ENCODE results near the gene RAB3IL1.
"Not testable (repeated sequence)": the region's sequence is repeated elsewhere in the genome, so short reads cannot be mapped to it uniquely, and the experiment has no call there.

RAB3IL1 gene

DNA sequence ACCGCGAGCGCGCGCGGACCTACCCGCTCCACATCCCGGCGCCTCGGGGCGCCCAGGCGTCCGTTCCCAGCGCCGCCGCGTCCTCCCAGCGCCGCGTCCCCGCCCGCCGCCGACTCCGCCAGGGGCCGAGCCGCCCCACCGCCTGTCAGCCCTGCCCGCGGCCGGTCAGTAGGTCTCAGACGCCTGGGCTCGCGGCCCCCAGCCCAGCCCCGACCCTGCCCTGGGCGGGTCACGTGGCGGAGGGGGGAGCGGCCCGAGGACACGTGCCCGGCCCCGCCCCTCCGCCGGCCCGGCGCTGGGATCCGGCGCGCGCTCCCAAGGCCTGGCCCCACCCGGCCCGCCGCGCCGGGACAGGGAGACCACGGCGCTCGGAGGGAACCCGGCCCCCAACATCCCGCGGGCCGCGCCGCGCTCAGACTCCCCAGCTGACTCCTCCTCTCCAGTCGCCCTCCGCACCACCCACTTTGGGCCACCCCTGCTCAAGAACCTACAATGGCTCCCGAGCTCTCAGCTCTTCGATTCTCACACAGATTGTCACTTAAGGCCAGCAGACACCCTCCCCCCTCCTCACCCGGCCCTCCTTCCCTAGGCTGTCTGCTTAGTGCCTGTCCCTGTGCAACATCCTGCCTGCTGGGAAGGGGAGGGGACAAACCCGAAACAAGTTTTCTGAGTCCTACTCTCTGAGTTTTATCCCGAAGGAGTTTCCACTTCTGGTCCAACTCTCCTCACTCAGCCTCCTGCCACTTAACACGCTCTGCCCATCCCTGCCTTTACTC is at the start of gene RAB3IL1:
Gene RAB3IL1, minus strand, starts transcription at position 233 of the 776 bp plus-strand sequence. Its CDS starts 199 bp downstream, at position 34.
- peak; percentile 84 for DNase-seq

- no peak for DNase-seq
Observed at GRCh38 chr11:61966734-61967115, 49.4 kb upstream of the RAB3IL1 start.

DNA sequence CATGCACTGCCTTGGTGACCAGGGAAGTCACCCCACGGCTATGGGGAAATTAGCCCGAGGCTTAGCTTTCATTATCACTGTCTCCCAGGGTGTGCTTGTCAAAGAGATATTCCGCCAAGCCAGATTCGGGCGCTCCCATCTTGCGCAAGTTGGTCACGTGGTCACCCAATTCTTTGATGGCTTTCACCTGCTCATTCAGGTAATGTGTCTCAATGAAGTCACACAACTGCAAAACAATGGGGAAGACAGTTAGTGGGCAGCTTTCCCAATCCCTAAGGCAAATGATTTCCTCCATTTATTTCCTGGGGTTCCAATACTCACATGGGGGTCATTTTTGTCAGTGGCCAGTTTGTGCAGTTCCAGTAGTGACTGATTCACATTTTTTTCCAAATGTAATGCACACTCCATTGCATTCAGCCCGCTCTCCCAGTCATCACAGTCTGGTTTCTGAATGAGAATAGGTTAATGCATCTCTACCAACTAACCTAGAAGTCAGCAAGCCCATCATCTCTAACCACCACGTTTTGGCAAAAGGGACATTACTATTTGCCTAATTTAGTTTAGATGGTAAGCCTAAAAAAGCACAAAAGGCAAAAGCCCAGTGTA is 47.4 kb upstream of the RAB3IL1 start:
- not testable (repeated sequence) for DNase-seq

DNA sequence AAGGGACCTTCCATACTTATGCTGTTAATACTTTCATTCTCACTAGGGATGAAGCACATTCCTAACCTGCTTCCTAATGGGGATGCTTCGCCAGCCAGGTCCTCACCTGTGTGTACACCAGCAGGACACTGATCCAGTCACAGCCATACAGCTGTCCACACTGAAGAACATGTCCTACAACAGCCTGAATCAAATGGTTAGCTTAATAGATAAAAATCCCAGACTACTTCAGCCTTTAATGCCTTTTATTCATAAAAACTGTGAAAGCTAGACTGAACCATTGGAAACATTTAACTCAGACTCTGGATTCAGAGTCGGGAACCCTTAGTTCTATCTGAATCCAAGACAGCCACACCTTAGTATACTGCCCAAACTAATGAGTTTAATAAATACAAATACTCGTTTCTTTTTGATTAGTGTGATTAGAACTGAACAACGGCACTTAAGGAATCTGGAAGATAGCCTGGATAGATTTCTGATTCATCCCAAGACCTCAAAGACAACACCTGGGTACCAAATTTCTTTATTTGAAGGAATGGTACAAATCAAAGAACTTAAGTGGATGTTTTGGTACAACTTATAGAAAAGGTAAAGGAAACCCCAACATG is 46.8 kb upstream of the RAB3IL1 start:
- DNase-seq, result no peak

DNA sequence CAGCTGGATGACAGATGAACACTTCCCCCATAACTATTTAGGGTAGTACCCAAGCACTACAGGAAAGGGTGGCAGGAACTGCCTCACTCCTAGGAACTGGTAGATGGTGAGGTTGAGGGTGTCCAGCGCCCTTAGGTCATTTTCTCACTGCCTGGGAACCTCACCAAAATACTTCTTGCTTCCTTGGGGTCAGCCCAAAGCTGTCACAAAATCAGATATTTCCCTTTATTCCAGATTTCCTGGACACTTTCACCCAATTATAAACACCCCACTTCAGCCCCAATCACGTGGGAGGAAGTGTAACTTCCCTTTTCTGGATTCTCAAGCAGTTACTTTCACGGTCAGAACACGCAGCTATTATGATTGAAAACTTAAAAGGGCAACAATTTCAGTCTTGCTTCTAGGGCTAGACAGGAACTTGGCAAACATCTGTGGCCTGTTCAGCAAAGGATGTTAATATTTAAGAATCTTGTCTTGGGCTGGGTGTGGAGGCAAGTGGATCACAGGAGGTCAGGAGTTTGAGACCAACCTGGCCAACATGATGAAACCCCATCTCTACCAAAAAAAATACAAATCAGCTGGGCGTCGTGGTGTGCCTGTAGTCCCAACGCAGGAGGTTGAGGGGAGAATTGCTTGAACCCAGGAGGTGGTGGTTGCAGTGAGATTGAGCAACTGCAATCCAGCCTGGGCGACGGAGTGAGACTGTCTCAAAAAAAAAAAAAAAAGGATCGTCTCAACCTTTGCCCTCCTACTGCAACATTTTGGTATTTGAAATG is 46.1 kb upstream of the RAB3IL1 start:
- DNase-seq, result no peak

GRCh38 chr11:61963016-61963281 is 45.6 kb upstream of the RAB3IL1 start:
- no peak for DNase-seq

- no peak for DNase-seq
Observed at GRCh38 chr11:61962213-61963015, 45.0 kb upstream of the RAB3IL1 start.

DNA sequence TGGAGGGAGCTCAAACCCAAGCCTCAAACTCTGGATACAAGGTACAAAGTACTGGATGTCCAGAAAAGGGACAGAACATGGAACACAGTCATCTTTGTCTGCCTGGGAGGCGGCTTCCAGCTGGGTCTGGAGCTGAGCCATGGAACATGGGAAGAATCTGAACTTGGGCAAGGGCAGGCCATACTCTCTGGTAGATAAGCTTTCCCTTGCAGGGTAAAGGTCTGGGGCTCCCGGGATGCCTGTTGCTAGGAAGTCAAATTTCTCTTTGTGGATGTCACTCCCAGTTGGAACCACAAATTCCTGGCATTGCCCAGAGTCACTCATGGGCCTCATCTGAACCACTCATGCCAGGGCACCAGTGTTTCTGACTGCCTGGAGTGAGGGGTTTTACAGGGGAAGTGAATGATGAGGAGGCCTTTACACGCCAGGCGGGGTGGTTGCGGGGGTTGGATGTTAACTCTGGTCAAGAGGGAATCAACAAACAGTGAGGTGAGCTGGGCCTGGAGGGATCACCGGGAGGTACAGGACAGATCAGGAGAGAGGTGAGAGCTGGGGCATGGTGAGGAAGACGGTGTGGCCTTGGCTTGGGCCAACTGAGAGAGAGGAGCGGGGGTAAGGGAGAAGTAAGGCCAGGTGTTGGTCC is 44.3 kb upstream of the RAB3IL1 start:
- DNase-seq, result no peak

GRCh38 chr11:61960532-61960931 is 43.2 kb upstream of the RAB3IL1 start:
- DNase-seq, result no peak

GRCh38 chr11:61959678-61960077 is 42.3 kb upstream of the RAB3IL1 start:
- DNase-seq, result no peak

DNA sequence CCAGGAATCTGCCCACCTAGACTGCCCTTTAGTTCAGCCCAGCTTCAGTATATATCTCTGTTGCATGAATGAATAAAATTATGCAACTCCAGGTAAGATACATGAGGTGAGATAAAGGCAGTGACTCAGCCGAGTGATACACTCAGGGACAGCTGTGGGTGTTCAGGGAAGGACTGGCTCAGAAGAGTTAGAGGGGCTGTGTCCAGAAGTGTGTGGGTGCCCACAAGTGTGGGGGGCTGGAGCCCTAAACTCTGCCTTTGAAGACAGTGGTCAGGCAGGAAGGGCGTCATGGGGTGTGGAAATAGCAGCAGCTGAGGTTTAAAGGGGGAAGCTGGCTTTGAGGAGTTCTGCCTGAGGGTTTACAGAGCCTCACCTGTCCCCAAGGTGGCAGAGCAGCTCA is 41.7 kb upstream of the RAB3IL1 start:
- no peak for DNase-seq

DNA sequence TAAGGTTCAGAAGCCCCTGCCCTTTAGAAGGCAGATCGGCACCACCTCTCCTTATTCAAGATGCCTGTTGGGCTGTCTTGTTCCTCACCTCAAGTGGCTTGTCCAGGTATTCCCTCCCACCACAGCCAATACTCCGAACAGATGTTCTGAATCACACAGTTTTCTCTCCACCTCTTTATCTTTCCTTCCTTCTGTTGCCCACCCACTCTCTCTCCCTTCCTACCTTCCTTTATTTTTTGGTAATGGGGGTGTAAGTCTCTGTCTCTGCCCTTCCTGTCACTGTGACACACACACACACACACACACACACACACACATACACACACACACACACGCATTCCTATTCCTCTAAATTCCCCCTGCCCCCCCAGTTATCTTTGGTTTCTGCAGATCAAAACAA is 41.2 kb upstream of the RAB3IL1 start:
- DNase-seq, result no peak

DNA sequence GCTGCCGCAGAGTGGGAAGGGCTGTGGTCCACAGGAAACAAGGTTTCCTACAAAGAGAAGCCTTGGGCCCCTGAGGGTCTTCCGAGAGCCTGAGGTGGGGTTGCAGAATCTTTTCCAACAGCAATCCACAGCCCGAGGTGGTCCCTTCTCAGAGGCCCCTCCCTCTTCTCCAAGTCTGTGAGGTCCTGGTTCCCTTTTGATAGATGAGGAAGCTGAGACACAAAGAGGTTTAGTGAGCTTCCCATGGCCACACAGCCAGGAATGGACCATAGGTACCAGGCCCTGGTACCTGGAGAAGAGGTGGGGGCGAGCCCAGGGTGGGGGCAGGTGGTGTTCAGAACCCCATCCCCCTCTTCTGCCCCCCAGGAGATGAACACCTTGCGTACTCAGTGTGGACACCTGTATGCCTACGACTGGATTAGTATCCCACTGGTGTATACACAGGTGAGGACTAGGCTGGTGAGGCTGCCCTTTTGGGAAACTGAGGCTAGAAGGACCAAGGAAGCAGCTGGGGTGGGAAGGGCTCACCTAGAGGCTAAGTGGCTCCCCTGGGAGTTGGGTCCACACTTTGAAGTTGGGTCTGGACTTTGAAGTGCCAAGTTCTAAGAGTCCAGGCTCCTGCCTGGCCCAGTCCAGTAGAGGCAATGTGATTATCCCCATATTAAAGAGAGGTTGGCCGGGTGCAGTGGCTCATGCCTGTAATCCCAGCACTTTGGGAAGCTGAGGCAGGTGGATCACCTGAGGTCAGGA is 39.8 kb upstream of the RAB3IL1 start:
- DNase-seq, result no peak

- DNase-seq, result no peak
Observed at GRCh38 chr11:61956191-61957020, 39.0 kb upstream of the RAB3IL1 start.

- no peak for DNase-seq
Observed at GRCh38 chr11:61955422-61956135, 38.2 kb upstream of the RAB3IL1 start.

DNA sequence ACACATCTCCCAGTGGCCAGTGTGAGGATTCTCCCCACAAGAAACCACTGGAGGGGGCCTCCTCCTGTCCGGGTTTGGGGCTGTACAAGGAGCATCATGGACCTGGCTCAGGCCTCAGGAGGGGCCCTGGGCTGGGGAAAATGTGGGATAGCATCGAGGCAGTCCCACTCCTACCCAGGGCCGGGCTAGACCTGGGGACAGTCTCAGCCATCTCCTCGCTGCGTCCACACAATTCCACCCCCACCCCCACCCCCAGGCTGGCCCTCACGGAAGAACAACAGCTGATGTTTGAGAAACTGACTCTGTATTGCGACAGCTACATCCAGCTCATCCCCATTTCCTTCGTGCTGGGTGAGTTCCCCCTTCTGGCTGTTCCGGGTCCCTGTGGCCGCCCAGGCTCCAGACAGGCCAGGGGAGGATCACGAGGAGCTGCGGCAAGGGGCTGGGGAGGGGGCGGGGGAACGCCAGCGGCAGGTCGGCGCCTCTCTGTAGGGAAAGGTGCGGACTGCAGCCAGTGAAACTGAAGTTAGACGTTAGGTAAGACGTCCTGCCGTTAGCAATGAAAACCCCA is 37.6 kb upstream of the RAB3IL1 start:
- peak; percentile 71 for DNase-seq

- no peak for DNase-seq
Observed at GRCh38 chr11:61954106-61954850, 36.9 kb upstream of the RAB3IL1 start.

DNA sequence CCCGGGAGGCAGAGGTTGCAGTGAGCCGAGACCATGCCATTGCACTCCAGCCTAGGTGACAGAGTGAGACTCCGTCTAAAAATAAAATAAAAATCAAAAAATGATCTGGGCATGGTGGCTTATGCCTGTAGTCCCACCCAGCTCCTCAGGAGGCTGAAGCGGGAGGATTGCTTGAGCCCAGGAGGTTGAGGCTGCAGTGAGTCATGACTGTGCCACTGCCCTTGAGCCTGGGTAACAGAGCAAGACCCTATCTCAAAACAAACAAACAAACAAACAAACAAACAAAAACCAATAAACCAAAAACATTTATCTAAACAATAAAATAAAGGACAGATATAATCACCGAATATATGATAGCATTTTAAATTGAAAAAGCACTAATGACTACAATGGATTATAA is 36.3 kb upstream of the RAB3IL1 start:
- not testable (repeated sequence) for DNase-seq

DNA sequence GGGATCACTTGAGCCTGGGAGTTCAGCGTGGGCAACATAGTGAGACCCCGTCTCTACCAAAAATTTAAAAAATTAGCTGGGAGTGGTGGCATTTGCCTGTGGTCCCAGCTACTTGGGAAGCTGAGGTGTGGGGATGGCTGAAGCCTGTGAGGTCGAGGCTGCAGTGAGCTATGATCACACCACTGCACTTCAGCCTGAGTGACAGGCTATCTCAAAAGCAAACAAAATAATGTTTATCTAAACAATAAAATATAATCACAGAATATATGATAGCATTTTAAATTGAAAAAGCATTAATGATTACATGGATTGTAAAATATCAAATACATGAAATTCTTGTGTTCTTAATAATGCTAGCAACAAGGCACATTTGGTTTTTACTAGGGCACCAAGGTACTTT is 35.5 kb upstream of the RAB3IL1 start:
- DNase-seq, result no peak
